Hematopoietic multipotent progenitor cell treated with erythropoietin and hydrocortisone succinate and interleukin-3 and kit ligand, for 4 days (in vitro differentiated cells): ENCODE results near the gene CTSH.

ENCODE experiments used
- DNase-seq: peaks from one replicate; pipeline ENCODE4 v3.0.0-alpha.2; 2015

The CTSH gene

GRCh38 chr15:78944669-78945407 is at the start of gene CTSH:
Gene CTSH (minus strand): TSS chr15:78945046. CDS start chr15:78944981, 65 bp downstream.
- DNase-seq = peak; percentile 79

DNA sequence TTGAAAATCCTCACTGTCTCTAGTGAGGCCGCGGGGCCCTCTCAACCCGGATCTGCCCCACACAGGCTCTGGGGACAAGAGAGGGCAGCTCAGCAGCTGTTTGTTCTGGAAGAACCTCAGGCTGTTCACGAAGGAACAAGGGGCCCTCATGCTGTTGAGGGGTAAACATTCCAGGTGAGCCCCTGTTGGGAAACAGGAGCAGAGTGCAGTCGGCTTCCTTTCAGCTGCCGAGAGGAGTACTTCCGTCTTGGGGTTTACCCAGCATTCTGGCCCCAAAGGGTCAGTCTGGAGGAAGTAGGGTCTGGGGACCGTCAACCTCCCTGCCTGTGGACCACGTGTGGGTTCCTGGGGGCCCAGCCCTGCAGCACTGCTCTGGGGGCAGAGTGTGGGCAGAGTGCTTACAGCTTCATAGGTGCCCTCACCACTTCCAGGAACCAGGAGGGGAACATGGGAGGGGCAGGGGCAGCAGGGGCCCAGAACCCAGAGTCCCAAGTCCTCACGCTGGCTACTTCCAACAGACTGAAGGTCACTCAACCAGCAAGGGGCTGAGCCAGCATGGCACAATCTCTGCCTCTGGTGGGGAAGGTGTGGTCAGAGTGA is 49.2 kb upstream of the CTSH start:
- no peak for DNase-seq

DNA sequence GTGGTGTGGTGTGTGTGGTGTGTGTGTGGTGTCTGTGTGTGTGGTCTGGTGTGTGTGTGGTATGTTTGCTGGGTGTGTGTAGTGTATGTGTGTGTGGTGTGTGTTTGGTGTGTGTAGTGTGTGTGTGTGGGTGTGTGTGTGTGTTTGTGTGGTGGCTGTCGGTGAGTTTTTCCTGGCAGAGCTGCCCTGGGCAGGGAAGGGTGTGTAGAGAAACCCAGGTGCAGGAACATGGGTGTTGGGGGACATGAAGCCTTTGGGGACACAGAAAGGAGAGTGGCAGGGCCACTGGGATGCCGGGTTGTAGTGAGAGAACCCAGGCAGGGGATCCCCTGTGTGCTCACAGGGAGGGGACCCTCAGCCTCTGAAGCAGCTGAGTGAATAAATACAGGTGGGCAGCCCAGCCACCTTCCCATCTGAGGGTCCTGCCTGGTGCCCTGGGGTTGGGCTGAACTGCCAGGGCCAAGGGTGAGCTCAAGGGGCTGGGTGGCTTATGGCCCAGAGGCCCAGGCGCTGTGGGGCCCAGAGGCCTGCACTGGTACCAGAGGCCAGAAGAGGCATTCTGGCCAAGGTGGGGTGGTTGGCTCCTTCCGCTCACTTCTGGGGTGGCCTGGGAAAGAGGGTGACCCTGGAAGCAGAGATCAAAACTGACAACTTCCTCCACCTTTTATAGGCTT is 48.5 kb upstream of the CTSH start:
- no peak for DNase-seq

DNA sequence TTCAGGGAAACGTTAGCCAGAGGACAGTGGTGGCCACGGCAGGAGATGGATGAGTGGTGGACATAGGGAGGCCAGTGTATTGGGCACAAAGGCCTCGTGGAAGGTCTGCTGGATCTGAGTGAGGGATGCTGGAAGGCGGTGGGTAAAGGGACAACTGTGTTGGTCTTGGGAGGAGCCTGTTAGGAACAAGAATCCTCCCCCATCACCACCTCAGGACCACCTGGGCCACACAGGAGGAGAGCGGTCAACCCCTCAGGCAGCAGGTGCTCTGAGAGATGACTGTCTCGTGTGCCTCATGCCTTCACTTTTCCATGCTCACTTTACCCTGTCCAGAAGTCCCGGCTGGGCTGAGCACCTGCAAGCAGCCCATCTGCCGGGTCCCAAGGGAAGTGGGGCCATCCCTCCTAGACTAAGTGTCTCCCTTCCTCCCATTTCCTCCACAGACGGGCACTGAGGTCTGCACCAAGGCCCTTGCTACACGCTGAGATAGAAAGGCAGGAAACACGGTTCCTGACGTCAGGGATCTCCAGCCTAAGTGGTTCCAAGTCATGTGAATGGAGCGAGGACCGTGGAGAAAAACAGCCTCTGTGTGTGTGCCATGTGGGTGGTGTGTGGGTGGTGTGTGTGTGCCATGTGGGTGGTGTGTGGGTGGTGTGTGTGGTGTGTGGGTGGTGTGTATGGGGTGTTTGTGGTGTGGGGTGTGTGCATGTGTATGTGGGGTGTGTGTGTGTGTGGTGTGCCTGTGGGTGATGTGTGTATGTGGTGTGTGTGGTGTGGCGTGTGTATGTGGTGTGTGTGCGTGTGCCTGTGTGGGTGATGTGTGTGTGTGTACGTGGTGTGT is 47.8 kb upstream of the CTSH start:
- no peak for DNase-seq

- no peak for DNase-seq
Observed at GRCh38 chr15:78991879-78992278, 47.0 kb upstream of the CTSH start.

DNA sequence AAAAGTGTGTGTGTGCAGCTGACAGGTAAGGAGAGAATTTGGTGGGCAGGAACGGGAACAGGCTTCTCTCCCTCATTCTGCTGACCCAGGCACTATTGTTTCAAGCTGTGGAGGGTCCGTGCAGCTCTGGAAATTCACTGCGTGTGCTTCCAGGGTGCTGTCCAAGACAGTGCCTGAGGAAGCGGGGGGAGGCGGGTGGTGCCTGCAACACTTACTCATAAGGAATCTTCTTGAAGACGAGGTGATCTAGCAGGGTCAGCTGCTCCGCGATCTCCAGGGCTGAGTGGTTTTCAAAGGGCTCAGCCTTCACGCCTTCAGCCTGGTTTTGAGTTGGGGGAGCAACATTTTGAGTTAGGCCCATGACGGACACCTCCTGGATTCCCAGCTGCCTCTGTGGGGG is 46.6 kb upstream of the CTSH start:
- no peak for DNase-seq

DNA sequence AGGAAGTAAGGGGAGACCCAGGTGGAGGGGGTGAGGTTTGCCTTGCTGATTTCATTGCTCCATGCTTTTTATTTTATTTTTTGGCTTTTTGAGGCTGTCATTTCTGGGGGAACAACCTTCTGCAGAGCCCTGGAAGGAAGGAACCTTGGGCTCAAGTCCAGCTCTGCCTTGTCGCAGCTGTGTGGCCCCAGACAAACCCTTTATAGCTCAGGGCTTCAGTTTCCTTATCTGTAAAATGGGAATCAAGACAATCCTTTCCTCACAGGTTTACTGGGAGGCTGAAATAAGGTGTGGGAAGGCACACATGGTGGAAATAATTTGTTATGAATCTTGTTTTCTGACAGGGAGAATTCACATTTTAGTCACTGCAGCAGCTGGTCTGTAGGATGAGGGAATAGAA is 45.4 kb upstream of the CTSH start:
- DNase-seq = no peak

DNA sequence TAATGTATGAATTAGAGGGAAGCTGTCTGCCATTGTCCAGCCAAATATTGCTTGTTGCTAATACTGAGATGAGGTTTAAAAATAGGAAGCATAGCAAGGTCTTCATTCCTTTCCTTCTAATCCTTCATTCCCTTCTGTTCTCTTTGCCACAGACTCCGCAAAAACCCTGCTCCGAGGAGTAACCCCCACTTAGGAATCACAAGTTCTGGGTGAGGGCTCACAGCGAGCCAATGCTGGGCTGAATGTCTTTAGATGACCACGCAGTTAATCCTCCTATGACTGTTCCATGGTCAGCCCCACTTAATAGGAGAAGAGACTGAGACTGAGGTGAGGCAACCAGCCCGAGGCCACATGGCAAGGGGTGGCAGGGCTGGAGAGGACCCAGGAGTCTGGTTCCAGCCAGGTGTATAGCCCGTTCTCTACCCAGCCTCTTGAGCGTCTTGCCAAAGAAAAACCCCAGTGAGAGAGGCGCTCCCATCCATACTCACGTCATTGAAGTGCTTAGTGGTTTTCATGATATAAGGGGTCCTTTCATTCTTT is 44.9 kb upstream of the CTSH start:
- no peak for DNase-seq

DNA sequence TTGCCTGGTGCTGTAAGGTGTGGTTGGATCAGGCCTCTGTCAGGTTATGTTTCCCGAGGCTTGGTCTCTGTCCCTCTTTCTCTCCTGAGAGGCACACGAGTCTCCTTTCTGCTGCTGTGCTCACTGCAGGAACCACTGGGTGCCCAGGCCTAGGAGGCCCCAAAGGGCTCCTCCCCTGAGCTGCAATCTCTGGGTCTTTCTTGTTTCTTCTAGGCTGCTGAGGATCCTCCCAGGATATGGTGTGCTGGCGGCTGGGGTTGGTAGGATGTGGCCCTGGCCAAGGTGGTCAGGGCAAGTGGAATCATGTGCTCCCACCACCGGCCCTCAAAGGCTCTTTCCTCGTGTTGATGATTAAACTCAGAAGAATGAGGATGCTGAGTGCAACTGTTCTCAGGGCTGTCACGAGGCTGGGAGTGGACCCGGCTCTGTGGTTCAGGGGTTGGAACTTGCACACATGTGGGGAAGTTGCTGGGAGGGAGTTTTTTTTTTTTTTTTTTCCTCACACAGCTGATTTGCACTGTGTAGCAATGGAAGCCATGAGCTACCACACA is 43.6 kb upstream of the CTSH start:
- DNase-seq = peak; percentile 80

GRCh38 chr15:78987556-78988360 is 42.9 kb upstream of the CTSH start:
- no peak for DNase-seq

DNA sequence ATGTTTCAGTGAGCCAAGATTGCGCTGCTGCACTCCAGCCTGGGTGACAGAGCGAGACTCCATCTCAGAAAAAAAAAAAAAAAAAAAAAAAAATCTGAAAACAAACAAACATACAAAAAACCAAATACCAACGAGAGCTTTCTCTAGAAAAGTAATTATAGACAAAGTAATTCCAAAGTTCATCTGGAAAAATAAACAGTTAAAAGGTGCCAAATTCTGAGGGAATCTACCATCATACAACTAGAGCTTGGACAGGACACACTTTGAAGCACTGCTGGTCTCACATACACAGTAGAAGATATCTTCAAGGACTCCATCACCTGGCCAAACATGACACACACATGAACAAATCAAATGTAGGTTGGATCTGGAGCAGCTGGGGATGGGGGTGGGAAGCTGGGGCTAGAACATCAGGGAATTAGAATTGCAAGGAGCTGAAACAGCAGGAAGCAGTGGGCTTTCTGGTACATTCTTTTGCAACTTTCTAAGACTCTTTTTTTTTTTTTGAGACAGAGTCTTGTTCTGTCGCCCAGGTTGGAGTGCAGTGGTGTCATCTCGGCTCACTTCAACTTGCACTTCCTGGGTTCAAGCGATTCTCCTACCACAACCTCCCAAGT is 41.1 kb upstream of the CTSH start:
- DNase-seq = no peak

DNA sequence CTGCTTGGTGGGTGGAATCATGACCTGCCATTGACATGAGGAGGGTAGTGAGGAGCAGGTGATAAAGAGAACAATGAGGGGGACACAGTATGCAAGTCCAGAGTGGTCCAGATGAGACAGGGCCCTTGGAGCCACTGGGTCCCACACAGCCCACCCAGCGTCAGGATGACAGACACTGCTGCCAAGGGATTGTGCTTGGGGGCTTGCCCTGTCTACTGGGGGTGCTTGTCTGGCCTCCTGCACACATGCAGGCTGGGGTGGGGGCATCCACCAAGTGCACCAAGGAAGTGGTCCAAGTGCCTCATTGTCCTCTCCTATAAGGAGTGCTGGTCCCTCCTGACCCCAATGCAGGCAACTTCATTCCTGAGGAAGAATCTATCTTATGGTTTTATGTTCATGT is 39.2 kb upstream of the CTSH start:
- no peak for DNase-seq

GRCh38 chr15:78983146-78983918 is 38.5 kb upstream of the CTSH start:
- DNase-seq = no peak

GRCh38 chr15:78982736-78983135 is 37.9 kb upstream of the CTSH start:
- DNase-seq = no peak

DNA sequence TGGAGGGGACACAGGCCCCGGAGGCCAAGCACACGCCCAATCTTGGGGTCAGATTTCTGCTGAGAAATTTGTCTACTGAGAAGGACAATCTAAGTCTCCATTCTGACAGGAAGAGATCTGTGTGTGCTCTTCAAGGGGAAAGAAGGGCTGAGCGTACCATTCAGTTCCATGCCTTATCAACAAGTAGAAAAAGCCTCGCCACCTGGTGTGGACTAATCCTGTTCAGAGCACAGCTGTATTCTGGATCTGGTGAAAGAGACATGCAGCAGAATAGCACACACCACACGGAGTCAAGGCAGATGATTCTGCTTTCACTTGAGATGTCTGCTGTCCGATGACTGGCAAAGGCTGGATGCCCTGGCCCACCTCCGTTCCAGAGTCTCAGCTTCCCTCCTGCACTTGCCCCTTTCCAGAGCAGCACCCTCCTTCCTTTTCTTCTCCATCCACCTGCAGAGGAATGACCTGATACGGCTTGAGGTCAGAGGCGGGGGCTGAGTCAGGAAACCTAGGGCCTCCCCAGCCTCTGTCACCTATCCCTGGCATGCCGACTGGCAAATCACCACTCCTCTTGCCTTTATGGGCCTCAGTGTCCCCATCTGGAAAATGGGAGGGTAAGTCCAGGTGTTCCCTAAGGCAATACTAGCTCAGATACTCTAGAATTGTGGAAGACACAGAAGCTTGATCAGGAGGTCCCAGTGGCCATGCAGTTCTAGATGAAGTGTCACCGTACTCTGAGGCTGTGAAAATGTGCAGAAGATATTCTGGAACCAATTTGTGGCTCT is 36.9 kb upstream of the CTSH start:
- peak; percentile 34 for DNase-seq

DNA sequence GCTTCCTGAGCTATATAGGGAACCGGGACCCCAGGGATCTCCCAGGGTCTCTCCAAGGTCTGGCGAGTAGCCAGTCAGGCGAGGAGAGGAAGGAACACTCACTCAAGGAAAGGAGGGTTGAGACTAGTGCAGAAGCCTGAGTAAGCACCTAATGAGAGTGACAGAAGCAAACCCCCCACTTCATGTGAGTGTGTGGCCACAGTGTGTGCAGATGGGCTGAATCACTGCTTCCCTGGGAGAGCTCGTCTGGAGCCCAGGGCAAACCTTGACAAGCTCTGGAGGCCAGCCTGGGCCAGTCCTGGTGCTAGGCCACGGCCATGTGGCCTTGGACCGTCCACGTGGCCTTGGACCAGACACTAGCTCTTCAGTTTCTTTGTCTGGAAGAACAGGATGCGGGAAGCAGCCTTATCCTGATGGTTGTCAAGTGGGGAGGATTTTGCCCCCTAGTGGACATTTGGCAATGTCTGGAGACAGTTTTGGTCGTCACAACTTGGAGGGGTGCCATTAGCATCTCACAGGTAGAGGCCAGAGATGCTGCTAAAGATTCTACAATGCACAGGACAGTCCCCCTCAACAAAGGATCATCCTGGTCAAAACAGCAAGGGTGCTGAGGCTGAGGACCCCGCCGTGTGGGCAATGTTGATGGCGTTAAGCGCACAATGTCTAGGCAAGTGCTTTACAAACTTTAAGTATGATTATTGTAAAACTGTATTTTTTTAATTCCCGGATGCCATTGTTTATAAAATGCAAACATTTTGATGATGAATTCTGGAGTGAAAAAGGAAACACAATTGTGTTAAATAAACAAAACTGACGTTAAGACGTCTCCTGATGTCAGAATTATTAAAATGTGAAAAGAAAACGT is 34.8 kb upstream of the CTSH start:
- DNase-seq = peak; percentile 65

DNA sequence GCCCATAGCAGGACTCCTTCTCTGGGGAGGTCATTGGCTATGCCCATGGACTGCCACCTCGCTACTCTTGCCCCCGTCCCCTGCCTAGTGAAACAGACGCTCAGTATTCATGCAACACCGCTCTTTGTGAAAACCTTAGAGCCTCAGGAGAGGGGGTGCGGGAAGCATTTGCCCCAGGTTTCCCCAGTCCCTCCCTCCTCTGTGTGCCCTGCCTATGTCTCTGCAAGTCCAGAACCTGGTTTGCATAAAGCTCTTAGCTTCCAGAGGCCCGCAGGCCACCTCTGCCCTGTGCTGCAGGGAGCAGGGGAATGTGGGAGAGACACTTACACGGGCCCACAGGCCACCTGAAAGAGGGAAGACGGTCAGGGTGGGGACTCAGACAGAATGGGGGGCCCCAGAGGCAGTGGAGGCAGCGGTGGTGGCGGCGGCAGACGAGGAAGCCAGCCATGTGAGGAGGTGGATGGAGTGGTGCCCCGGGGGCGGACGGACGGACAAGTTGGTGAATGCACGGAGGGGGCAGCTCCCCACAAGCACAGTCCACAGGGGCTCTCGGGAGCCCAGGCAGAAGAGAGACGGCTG is 33.8 kb upstream of the CTSH start:
- no peak for DNase-seq
